ENCODE results near the gene LEMD1.

Gene LEMD1, protein sequence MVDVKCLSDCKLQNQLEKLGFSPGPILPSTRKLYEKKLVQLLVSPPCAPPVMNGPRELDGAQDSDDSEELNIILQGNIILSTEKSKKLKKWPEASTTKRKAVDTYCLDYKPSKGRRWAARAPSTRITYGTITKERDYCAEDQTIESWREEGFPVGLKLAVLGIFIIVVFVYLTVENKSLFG

GRCh38 chr1:205421798-205422197 lies at the start of gene LEMD1:
LEMD1 (minus strand) TSS chr1:205422056; CDS start chr1:205420536, 1,520 bp downstream.
- no peak for DNase-seq (ENCODE audit: low read depth)

- DNase-seq (ENCODE audit: low read depth) = no peak
Measured at GRCh38 chr1:205470131-205470530, 48.3 kb upstream of the LEMD1 start.

- no peak for DNase-seq (ENCODE audit: low read depth)
Measured at GRCh38 chr1:205466595-205467220, 44.9 kb upstream of the LEMD1 start.

DNA sequence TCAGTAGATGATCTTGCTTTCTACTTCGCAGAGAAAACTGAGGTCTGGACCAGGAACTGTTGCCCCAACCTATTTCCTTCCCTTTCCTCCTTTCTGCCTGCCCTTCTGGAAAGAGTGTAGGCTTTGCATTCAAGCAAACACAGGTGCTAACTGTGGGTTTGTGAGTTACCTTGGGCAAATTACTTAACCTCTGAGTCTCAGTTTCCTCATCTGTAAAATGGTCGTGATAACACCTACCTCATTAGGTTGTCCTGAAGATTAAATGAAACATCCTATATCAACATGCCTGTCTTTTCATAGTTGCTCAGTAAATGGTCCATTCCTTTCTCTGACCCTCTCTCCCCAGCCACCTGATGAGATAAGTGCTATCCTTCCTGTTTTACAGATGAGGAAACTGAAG lies 43.5 kb upstream of the LEMD1 start:
- DNase-seq (ENCODE audit: low read depth) = no peak

DNA sequence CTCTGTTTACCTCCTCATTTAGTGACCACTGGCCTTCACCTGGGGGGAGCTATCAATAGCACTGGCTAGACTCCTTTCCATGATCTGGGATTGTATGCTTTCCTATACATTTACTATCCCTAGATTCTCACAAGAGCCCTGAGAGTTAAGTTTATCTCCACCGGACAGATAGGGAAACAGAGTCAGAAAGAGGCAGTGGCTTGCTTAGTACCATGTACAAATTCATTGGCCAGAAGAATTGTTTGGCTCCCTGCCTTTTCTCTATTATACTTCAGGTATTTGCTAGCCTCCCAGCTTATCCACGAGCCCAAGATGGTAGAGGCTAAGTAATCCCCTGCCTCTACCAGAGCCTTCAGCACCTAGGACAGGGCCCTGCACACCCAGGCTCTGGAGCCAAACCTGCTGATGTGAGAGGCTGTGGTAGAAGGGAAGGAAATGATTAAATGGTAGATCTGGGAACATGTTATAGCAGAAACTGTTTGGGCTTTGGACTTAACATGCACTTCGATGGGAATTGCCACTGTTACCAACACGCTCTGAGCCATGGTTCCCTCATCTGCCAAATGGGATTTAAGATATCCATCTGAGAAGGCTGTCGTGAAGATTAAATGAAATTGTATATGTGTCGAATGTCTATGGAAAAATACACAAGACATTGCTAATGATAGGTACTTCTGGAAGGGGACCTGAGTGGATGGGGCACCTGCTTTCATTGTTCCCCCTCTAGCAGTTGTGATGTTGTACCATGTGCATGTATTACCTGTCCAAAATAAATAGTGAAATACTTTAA lies 37.1 kb upstream of the LEMD1 start:
- no peak for DNase-seq (ENCODE audit: low read depth)

DNA sequence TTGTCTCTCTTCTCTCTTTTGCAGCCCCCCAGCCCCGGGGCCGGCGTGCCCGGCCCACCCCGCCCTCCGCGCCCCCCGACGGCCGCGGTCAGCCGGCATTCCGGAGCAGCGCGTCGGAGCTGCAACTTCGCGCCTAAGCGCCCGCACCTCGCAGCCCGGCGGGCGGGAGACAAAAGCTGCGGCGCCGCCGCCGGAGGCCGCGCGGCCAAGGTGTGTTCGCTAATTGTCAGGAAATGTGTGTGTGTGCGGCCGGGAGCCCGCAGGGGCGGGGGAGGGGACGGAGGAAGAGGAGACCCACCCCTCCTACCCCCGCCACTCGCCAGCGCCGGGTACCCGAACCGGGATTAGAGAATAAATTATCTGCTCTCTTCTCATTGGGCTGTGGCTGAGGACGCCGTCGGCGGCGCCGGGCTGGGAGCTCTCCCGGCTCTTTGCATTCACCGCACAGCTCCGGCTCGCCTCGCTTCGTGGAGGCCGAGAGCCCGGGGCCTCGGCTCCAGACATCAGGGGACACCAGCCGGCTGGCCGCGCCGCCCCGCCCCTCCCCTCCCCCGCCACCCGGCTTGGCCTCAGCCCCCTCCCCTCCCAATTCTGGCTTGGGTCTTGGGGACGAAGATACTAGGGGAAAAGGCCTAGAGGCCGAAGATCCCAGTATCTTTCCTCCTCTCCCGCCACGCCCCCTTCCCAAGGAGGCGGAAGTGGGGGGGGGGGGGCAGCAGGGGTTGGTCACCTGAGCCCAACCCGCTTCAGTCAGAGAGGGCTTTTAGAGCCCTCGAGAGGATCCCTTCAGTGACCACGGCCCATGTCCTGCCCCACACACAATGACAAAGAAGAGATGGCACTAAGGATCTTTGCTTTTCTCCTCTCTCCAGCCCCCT lies 35.3 kb upstream of the LEMD1 start:
- no peak for DNase-seq (ENCODE audit: low read depth)

DNA sequence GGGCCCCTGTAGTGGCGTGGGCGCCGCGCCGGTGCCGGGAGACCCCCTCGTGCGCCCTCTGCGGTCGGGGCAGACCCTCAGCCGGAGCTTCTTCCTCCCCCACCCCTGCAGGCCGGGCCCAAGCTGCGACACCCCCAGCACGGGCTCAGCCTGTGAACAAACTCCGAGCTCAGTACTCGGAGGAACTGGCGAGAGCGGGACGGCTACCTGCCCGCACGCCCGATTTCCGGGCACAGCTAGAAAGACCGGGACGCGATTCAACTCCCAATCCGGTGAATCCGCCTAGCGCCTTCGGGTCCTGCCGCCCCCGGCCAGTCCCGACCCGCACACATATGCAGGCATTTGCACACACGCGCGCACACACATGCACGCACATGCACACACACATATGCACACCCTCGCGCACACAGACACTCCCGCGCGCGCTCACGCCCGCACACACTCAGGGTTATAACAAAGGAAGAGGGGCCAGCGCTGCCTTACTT lies 34.6 kb upstream of the LEMD1 start:
- DNase-seq (ENCODE audit: low read depth) = no peak

DNA sequence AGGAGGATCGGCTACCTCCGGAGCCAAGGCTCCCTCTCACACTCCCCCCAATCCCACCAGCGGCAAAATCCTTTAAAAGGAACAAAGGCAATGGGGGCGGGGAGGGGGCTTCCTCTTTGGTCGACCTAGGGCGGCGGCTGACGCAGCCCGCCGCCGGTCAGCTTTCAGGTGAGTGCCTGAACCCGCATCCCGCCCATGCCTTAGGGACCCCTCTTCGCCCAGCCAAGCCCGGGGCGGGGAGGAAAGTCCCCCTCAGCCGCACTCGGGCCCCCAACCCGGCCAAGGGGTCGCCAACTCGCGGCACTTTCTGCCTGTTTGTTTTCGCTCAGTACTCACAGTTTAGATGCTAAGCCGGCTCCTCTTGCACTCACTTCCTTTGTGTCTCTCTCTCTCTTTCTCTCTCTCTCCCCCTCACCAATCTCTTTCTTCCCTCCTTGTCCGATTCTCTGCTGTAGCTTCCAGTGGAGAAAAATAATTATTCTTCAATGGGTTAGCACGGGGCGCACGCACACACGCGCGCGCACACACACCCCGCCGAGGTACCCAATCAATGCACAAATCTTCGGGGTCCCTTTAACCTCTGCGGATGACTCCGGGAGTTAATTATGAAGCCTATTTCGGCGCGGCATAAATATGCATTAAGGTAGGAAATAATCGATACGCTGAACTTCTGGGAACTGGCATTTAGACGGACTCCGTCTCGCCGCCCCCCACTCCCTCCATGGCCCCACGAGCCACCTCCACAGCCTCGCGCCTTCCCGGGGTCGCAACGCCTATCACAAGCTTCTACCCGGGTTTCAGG lies 33.9 kb upstream of the LEMD1 start, which contains the start of gene BLACAT1:
BLACAT1 (minus strand) TSS at position 465 of the 802 bp plus-strand sequence.
- no peak for DNase-seq (ENCODE audit: low read depth)

- no peak for DNase-seq (ENCODE audit: low read depth)
Measured at GRCh38 chr1:205454903-205455335, 33.1 kb upstream of the LEMD1 start.

DNA sequence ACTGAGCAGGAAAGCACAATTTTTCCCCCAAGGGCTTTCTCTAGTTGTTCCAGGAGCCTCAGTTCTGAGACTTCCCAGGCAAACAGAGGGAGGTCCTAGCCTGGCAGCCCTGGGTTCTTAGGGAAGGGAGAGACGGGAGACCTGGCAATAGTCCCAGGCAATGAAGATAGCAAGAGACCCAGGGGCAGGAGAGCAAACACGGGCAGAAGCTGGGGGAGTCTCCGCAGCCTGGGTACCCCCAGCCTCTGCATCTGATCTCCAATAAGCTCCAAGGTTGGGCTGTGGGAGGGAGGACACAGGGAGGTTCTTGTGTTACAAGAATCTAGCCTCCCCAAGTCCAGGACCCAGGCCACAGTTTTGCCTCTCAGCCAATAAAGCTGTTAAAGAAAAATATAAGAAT lies 31.6 kb upstream of the LEMD1 start:
- DNase-seq (ENCODE audit: low read depth) = no peak

DNA sequence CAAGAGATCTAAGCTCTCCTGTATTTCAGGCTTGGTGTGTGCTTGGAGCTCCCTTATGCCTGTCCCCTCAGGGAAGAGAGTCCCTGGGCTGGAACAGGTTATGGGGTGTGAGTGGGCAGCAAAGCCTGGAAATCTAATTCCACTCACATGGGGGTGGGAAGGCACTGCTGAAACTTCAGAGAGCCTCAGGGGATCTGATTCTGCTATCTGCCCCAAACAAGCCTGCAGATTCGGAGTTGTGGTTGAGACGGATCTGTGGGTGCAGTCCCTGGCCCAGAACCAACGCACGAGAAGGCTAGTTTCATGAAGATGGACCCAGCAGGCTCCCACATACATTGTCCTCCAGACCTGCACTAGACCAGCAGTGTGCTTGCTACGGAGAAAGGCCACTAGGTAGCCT lies 31.1 kb upstream of the LEMD1 start:
- DNase-seq (ENCODE audit: low read depth) = no peak

DNA sequence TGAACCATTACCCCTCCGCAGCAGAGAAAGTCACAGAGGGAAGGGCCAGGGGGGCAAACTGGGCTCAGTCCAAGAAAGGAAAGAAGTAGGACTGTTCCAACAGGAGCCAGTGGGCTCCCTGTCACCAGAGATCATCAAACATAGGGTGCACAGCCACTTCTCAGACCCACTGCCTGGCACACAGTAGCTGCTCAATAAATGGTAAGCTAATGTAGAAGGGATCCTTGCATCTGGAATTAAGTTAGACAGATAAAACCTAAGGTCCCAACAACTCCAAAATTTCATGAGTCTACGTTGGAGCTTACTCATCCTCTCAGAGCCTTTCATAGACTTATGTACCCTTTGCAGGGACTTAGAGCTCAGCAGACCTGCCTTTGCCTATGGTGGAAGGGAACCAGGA lies 30.5 kb upstream of the LEMD1 start:
- DNase-seq (ENCODE audit: low read depth) = no peak

DNA sequence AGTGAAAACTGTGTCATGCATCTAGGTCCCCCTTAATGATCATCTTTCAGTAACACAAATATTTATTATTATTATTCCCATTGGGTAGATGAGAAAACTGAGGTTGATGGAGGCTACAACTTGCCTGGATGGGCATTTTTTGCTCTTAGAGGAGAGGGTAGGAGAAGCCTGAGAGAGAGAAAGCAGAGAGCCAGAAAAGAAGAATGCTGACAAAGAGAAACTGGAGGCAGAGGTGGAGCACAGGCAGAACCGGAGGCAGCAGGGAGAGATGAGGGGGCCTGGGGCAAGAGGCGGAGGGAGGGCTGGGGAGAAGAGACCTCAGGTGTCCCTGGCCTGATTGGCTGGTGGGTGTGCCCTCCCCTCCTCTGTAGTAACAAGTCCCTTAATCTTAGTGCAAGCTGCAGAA lies 29.9 kb upstream of the LEMD1 start:
- DNase-seq (ENCODE audit: low read depth) = no peak

- no peak for DNase-seq (ENCODE audit: low read depth)
Measured at GRCh38 chr1:205451202-205451601, 29.3 kb upstream of the LEMD1 start.

GRCh38 chr1:205450448-205450847 lies 28.6 kb upstream of the LEMD1 start:
- DNase-seq (ENCODE audit: low read depth) = no peak

DNA sequence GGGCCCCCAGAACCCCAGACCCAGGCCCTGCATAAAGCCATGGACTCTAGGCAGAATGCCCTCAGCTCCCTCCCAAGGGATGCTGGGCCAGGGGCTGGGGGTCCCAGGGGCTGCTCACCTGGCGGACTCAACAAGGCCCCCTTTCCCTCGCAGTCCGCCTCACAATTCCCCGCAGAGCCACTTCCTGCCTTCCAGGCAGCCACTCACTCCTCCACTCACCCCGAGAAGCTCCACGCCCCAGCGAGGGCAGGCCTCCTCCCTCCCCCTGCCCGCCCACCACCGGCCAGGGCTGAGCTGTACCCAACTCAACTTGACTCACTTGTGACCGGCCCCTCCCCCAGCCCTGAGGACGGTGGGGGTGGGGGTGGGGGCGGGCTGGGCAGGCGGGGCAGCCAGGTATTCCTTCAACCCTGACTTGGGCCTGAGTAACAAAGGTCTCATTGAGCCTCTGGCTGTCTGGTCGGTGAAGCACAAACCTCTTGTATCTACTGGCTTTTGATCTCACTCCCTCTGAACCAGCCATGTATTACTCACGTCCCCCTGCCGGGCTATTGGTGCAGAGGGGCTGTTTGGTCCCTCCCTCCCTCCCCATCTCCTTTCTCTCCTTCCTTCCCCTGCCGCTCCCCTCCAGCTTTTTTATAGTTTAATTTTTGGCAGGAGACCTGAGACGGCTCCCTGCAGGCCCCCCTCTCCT lies 28.0 kb upstream of the LEMD1 start:
- no peak for DNase-seq (ENCODE audit: low read depth)

- DNase-seq (ENCODE audit: low read depth) = no peak
Measured at GRCh38 chr1:205449254-205449749, 27.4 kb upstream of the LEMD1 start.

DNA sequence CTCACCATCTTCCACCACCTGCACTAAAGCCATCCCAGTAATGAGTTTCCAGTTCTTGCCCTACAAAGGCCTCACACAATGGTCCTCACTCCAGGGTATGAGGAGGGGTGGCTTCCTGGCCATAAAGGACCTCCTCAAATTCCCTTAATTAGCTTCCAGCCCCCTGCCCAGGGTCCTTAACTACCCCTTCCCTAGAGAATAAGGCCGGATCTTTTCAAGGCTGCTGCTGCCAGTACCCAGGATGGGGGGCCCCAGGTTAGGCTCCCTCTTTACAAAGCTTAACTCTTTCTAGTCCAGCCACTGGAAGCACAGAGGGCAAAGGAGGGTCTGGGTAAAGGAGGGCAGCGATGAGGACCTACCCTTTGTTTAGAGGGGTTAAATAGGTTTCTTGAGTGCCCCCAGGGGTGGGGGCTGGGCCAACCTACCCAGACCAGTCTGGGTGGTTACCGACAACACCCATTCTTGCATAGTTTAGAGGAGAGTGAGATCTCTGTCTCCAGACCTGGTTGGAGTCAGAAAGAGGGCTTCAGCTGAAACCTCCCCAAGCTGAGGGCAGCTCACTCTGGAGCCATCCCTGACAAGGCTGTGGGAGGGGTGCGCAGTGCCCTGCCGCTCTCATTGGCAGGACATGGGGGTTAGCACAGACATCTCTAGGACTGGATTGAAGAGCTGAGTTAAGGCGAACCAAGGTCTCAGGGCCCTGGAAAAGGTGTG lies 26.8 kb upstream of the LEMD1 start:
- DNase-seq (ENCODE audit: low read depth) = no peak

- no peak for DNase-seq (ENCODE audit: low read depth)
Measured at GRCh38 chr1:205447457-205448341, 25.8 kb upstream of the LEMD1 start.
